GM12878 (cell line): ENCODE results near the gene PHYKPL. TPM values are rescaled to one million over a fixed set of nuclear protein-coding genes. Genes with fewer than 3 reads are reported as not detected.

Experiments
- ATAC-seq: fragments of 200-7000 bp; cut with Tn5 transposase; 3 replicates; pipeline ENCODE4 v1.9.1; 2020; ENCODE audit warnings: mild to moderate bottlenecking, moderate library complexity
- BruUV-seq: library from RNA; stranded (reverse); fragments of 400-500 nt; replicated peaks from 2 replicates; lab custom pipeline; 2021; lab: Mats Ljungman, UMichigan
- CTCF ChIA-PET: fragments of 300-600 bp; sonication (Branson Sonifier 250); formaldehyde crosslinking; extraction: SDS; loops from one replicate; lab custom pipeline; 2021; ENCODE audit warnings: inconsistent platforms; lab: Yijun Ruan, JAX
- POLR2A ChIA-PET: fragments of 350-600 bp; formaldehyde crosslinking; extraction: SDS; loops from one replicate; lab custom pipeline; 2021; ENCODE audit warnings: inconsistent platforms; lab: Charles Lee
- RAD21 ChIA-PET: fragments of 300-600 bp; sonication (Branson Sonifier 250); formaldehyde crosslinking; loops from one replicate; lab custom pipeline; 2023; ENCODE audit warnings: antibody characterized with exemption; ENCODE audit not compliant: unreplicated experiment; lab: Charles Lee
- SMC1A ChIA-PET: fragments of 300-600 bp; sonication (Branson Sonifier 250); formaldehyde crosslinking; loops from one replicate; lab custom pipeline; 2023; ENCODE audit not compliant: unreplicated experiment, uncharacterized antibody; lab: Charles Lee
- DNase-seq: peaks from one replicate; pipeline ENCODE4 v3.0.0-alpha.2; 2011; ENCODE audit warnings: low read depth, low spot score
- FAIRE-seq: peaks from 3 replicates; lab custom pipeline; 2011; peaks lifted over from hg19 to GRCh38; lab: Jason Lieb, UNC
- H2AFZ ChIP-seq: 2 replicates; pipeline ENCODE4 v1.6.0; 2011; ENCODE audit warnings: low read depth, low read length, control low read depth; ENCODE audit not compliant: control insufficient read depth
- H3K27ac ChIP-seq: 2 replicates; pipeline ENCODE4 v1.5.1; 2011; ENCODE audit warnings: control low read depth; ENCODE audit not compliant: control insufficient read depth, insufficient read depth
- H3K27me3 ChIP-seq, 2 experiments: replicated peaks in 1 of 2; 2 replicates each; pipeline versions ENCODE4 v1.6.0 to v1.6.1; 2011; ENCODE audit warnings: low read length in 1 of 2; ENCODE audit not compliant: control insufficient read depth in 2 of 2, insufficient read depth in 2 of 2
- H3K36me3 ChIP-seq, 2 experiments: 2 replicates each; pipeline ENCODE4 v1.5.1; 2011; ENCODE audit warnings: low read length in 1 of 2; ENCODE audit not compliant: control insufficient read depth in 2 of 2, insufficient read depth in 2 of 2
- H3K4me1 ChIP-seq: 2 replicates; pipeline ENCODE4 v1.6.1; 2011; ENCODE audit warnings: mild to moderate bottlenecking, low read length, moderate library complexity, mixed read lengths; ENCODE audit not compliant: control insufficient read depth, insufficient read depth
- H3K4me2 ChIP-seq: 2 replicates; pipeline ENCODE4 v1.6.0; 2011; ENCODE audit warnings: control low read depth; ENCODE audit not compliant: control insufficient read depth, insufficient read depth
- H3K4me3 ChIP-seq: fragments of 200-600 bp; sonication (generic); 2 replicates; pipeline ENCODE4 v1.5.1; 2016
- H3K79me2 ChIP-seq: 2 replicates; pipeline ENCODE4 v1.6.0; 2011; ENCODE audit warnings: low read length; ENCODE audit not compliant: control insufficient read depth, insufficient read depth
- H3K9ac ChIP-seq: 2 replicates; pipeline ENCODE4 v1.8.0; 2011; ENCODE audit warnings: low read length, control low read depth, mixed read lengths; ENCODE audit not compliant: control insufficient read depth, insufficient read depth
- H3K9me3 ChIP-seq: replicated peaks from 3 replicates; pipeline ENCODE4 v1.5.1; 2011; ENCODE audit warnings: mild to moderate bottlenecking, low read length; ENCODE audit not compliant: control insufficient read depth, insufficient read depth
- H4K20me1 ChIP-seq: 2 replicates; pipeline ENCODE4 v1.6.0; 2011; ENCODE audit not compliant: control insufficient read depth, insufficient read depth
- CREB1 ChIP-seq: IDR thresholded peaks from 2 replicates; pipeline ENCODE4 v1.6.1; 2012; ENCODE audit warnings: low read depth, mild to moderate bottlenecking, inconsistent platforms
- HCFC1 ChIP-seq: fragments of 150-350 bp; IDR thresholded peaks from 2 replicates; pipeline ENCODE4 v1.6.1; 2014; ENCODE audit warnings: low read length
- MEF2B ChIP-seq: fragments of 450-650 bp; IDR thresholded peaks from 2 replicates; pipeline ENCODE4 v1.6.1; 2018; ENCODE audit warnings: mild to moderate bottlenecking, moderate library complexity; ENCODE audit not compliant: partially characterized antibody, poor library complexity, severe bottlenecking
- NBN ChIP-seq: fragments of 450-650 bp; IDR thresholded peaks from 2 replicates; pipeline ENCODE4 v1.6.1; 2016
- NFYB ChIP-seq: IDR thresholded peaks from 2 replicates; pipeline ENCODE4 v1.6.1; 2011; ENCODE audit warnings: low read depth, mild to moderate bottlenecking, low read length, improper control_type of control experiment, moderate library complexity; ENCODE audit not compliant: insufficient read depth
- RAD51 ChIP-seq: fragments of 450-650 bp; IDR thresholded peaks from 2 replicates; pipeline ENCODE4 v1.6.1; 2016; ENCODE audit warnings: moderate library complexity, mild to moderate bottlenecking, inconsistent platforms
- SMAD1 ChIP-seq: fragments of 450-650 bp; IDR thresholded peaks from 2 replicates; pipeline ENCODE4 v1.6.1; 2018; ENCODE audit warnings: mild to moderate bottlenecking, low read depth; ENCODE audit not compliant: partially characterized antibody
- TAF1 ChIP-seq: IDR thresholded peaks from 2 replicates; pipeline ENCODE4 v1.6.1; 2011; ENCODE audit warnings: mild to moderate bottlenecking, low read depth, low read length, borderline replicate concordance
- WGBS: methylation state at CpG from one replicate; pipeline ENCODE4 v1.1.6; 2016; ENCODE audit warnings: low lambda C conversion rate; ENCODE audit not compliant: insufficient replicate concordance, insufficient coverage; ENCODE audit errors: missing lambda C conversion rate; 5-methylcytosine and 5-hydroxymethylcytosine counted together
- in situ Hi-C: fragments of 300-500 bp; cut with MboI; formaldehyde crosslinking; loops from 9 replicates; pipeline ENCODE4 v1.14.3; 2018; ENCODE audit warnings: mixed read lengths
- intact Hi-C: fragments of 100-400 bp; cut with micrococcal nuclease; formaldehyde crosslinking; loops from one replicate; pipeline ENCODE4 v1.14.2; 2022; ENCODE audit not compliant: unreplicated experiment
- polyA plus RNA-seq, 11 experiments: library from polyadenylated mRNA; depleted of rRNA in 4 of 11; unstranded in 6 of 11; stranded (reverse) in 5 of 11; fragments of >200 nt; fragmentation: Nextera tagmentation in 4 of 11; fragmentation: Illumina TruSeq in 1 of 11; extraction: Ambion mirVana in 4 of 11; extraction: Trizol in 1 of 11; gene quantifications; 1 replicate in 1 of 11; 2 replicates in 10 of 11; pipeline versions ENCODE4 v1.2.1 to v1.2.3, GENCODE V29; 2011 to 2016; ENCODE audit warnings: inconsistent platforms in 2 of 11, missing spikeins in 2 of 11, low read depth in 1 of 11
- total RNA-seq, 4 experiments: library from RNA; depleted of rRNA in 3 of 4; stranded (reverse); fragments of >200 nt in 3 of 4; fragmentation: Illumina TruSeq in 1 of 4; extraction: Trizol in 1 of 4; gene quantifications; 2 replicates each; pipeline versions ENCODE4 v1.2.1 to v1.2.3, GENCODE V29; 2013 to 2021
- TF ChIP-seq, protein P1 (sequence below): fragments of 450-650 bp; IDR thresholded peaks from 2 replicates; pipeline ENCODE4 v1.6.1; 2017; ENCODE audit warnings: antibody characterized with exemption, mild to moderate bottlenecking, moderate library complexity
- TF ChIP-seq, protein P2 (sequence below): fragments of 450-650 bp; IDR thresholded peaks from 2 replicates; pipeline ENCODE4 v1.6.1; 2018; ENCODE audit warnings: mild to moderate bottlenecking, low read depth, moderate library complexity; ENCODE audit not compliant: partially characterized antibody
- TF ChIP-seq, protein P3 (sequence below): IDR thresholded peaks from 2 replicates; pipeline ENCODE4 v1.6.1; 2011; ENCODE audit warnings: borderline replicate concordance, low read depth, mild to moderate bottlenecking, moderate library complexity, low read length; ENCODE audit not compliant: insufficient read depth, poor library complexity, severe bottlenecking

Gene PHYKPL
- total and polyA plus RNA-seq, 10 of the 15 experiments (the other 5 are each of a cell fraction or from before 2014, with no cell fraction given) = 4.5 to 53.9 (median 25.6) TPM

DNA sequence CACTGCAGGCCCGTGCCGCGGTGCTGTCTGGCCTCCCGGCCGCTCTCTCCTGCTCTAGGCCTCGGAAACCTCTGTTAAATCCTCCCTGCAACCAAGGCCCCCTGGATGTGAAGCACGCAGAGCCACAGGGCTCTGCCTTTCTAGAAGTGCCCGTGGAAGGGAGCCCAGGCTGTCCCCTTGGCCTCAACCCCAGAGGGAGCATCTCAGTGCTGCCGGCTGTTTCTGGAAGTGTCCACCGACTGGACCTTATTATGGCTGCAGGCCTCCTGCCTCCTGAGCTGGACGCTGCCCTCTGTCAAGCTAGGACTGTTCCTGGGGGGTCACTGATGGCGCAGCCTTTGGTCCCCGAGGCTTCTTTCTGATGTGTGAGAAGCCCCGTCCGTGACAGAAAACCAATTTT is 40.4 kb upstream of the PHYKPL start:
- Histone ChIP-seq H3K9ac (no peak overlapping the region), H2AFZ (no peak overlapping the region), H3K4me3 (no peak overlapping the region), H3K36me3 (no peaks in the 10 kb centered on the region), H3K4me2 (no peak overlapping the region), H3K4me1 (no peaks in the 10 kb centered on the region), H4K20me1 (no peaks in the 10 kb centered on the region), H3K79me2 (no peaks in the 10 kb centered on the region), H3K27me3 (no peaks in the 10 kb centered on the region; a peak in 1 of 4 replicates), H3K27ac (no peak overlapping the region), H3K9me3 (no peaks in the 10 kb centered on the region)
- ChIA-PET RAD21 (no interaction called here), CTCF (no interaction called here), POLR2A (no interaction called here), SMC1A (no interaction called here)
- TF ChIP-seq, protein P1, sequence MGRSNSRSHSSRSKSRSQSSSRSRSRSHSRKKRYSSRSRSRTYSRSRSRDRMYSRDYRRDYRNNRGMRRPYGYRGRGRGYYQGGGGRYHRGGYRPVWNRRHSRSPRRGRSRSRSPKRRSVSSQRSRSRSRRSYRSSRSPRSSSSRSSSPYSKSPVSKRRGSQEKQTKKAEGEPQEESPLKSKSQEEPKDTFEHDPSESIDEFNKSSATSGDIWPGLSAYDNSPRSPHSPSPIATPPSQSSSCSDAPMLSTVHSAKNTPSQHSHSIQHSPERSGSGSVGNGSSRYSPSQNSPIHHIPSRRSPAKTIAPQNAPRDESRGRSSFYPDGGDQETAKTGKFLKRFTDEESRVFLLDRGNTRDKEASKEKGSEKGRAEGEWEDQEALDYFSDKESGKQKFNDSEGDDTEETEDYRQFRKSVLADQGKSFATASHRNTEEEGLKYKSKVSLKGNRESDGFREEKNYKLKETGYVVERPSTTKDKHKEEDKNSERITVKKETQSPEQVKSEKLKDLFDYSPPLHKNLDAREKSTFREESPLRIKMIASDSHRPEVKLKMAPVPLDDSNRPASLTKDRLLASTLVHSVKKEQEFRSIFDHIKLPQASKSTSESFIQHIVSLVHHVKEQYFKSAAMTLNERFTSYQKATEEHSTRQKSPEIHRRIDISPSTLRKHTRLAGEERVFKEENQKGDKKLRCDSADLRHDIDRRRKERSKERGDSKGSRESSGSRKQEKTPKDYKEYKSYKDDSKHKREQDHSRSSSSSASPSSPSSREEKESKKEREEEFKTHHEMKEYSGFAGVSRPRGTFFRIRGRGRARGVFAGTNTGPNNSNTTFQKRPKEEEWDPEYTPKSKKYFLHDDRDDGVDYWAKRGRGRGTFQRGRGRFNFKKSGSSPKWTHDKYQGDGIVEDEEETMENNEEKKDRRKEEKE = no peak
- no peak for TF ChIP-seq TAF1
- TF ChIP-seq MEF2B = no peak
- intact Hi-C loops (no loop called here), in situ Hi-C loops (no loop called here)
- FAIRE-seq = no peak
- no peak for ATAC-seq
- WGBS = 39% methylated on average over 15 of the region's 15 CpGs
- DNase-seq = no peak
- no TSS peak for BruUV-seq

DNA sequence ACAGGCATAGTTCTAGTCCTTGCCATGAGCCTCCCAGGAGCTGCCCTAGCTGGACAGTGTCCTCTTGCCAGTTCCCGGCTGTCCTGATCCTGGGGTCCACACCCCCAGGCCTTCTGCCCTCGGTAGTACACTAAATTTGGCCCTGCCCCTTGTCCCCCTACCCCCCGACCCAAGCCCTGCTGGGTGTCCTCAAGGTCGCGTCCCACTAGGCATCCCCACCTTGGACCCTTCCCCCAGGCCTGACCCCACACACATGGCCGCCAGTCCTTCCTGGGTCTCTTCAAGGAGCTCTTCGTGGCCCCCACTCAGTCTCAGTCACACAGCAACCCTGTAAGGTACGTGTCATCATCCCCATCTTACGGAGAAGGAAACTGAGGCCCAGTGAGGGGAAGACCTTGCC is 40.0 kb upstream of the PHYKPL start:
- H3K27ac ChIP-seq = no peak overlapping the region
- BruUV-seq = no TSS peak
- DNase-seq (no peak), FAIRE-seq (no peak), ATAC-seq (no peak)
- no peak overlapping the region for H2AFZ ChIP-seq
- H3K27me3 ChIP-seq = no peaks in the 10 kb centered on the region; a peak in 1 of 4 replicates
- H3K36me3 ChIP-seq = no peaks in the 10 kb centered on the region
- no peaks in the 10 kb centered on the region for H3K9me3 ChIP-seq
- no peak overlapping the region for H3K9ac ChIP-seq
- no peaks in the 10 kb centered on the region for H3K4me1 ChIP-seq
- no peaks in the 10 kb centered on the region for H3K79me2 ChIP-seq
- intact Hi-C loops (no loop called here), in situ Hi-C loops (no loop called here)
- no peaks in the 10 kb centered on the region for H4K20me1 ChIP-seq
- POLR2A ChIA-PET = no interaction called here
- CTCF ChIA-PET = no interaction called here
- H3K4me3 ChIP-seq = no peak overlapping the region
- SMC1A ChIA-PET = no interaction called here
- WGBS = 19% methylated on average over 6 of the region's 9 CpGs
- no peak overlapping the region for H3K4me2 ChIP-seq
- RAD21 ChIA-PET = no interaction called here
- TF ChIP-seq HCFC1 (no peak), RAD51 (no peak), TAF1 (no peak), NBN (no peak), CREB1 (no peak), NFYB (no peak), SMAD1 (no peak)
- TF ChIP-seq, protein P2, sequence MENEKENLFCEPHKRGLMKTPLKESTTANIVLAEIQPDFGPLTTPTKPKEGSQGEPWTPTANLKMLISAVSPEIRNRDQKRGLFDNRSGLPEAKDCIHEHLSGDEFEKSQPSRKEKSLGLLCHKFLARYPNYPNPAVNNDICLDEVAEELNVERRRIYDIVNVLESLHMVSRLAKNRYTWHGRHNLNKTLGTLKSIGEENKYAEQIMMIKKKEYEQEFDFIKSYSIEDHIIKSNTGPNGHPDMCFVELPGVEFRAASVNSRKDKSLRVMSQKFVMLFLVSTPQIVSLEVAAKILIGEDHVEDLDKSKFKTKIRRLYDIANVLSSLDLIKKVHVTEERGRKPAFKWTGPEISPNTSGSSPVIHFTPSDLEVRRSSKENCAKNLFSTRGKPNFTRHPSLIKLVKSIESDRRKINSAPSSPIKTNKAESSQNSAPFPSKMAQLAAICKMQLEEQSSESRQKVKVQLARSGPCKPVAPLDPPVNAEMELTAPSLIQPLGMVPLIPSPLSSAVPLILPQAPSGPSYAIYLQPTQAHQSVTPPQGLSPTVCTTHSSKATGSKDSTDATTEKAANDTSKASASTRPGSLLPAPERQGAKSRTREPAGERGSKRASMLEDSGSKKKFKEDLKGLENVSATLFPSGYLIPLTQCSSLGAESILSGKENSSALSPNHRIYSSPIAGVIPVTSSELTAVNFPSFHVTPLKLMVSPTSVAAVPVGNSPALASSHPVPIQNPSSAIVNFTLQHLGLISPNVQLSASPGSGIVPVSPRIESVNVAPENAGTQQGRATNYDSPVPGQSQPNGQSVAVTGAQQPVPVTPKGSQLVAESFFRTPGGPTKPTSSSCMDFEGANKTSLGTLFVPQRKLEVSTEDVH = no peak
- TF ChIP-seq, protein P3, sequence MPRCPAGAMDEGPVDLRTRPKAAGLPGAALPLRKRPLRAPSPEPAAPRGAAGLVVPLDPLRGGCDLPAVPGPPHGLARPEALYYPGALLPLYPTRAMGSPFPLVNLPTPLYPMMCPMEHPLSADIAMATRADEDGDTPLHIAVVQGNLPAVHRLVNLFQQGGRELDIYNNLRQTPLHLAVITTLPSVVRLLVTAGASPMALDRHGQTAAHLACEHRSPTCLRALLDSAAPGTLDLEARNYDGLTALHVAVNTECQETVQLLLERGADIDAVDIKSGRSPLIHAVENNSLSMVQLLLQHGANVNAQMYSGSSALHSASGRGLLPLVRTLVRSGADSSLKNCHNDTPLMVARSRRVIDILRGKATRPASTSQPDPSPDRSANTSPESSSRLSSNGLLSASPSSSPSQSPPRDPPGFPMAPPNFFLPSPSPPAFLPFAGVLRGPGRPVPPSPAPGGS = no peak
